H9 (cell line): Measurements from ENCODE around the gene SPECC1. TPM values are rescaled to one million over a fixed set of nuclear protein-coding genes. Genes with fewer than 3 reads are reported as not detected.

Source experiments
- DNase-seq: peaks from one replicate; pipeline ENCODE4 v3.0.0-alpha.2; 2017
- H2AFZ ChIP-seq: one replicate; pipeline ENCODE4 v1.6.1; 2013; ENCODE audit warnings: mild to moderate bottlenecking, low read length, control low read depth, moderate library complexity
- H2AK5ac ChIP-seq: 2 replicates; pipeline ENCODE4 v1.6.1; 2013; ENCODE audit warnings: low read length, control low read depth, mixed read lengths; ENCODE audit not compliant: insufficient read length
- H2BK120ac ChIP-seq: one replicate; pipeline ENCODE4 v1.6.1; 2013; ENCODE audit warnings: low read depth, mild to moderate bottlenecking, low read length, control low read depth, inconsistent platforms; ENCODE audit not compliant: poor library complexity, severe bottlenecking
- H2BK12ac ChIP-seq: 2 replicates; pipeline ENCODE4 v1.6.1; 2013; ENCODE audit warnings: low read length, control low read depth, mixed read lengths, low read depth; ENCODE audit not compliant: insufficient read length
- H2BK15ac ChIP-seq: 2 replicates; pipeline ENCODE4 v1.6.1; 2013; ENCODE audit warnings: low read depth, low read length, control low read depth
- H2BK20ac ChIP-seq: one replicate; pipeline ENCODE4 v1.6.1; 2013; ENCODE audit warnings: low read depth, mild to moderate bottlenecking, low read length, control low read depth, inconsistent platforms; ENCODE audit not compliant: poor library complexity, severe bottlenecking
- H2BK5ac ChIP-seq: 2 replicates; pipeline ENCODE4 v1.6.1; 2013; ENCODE audit warnings: low read length, control low read depth, mixed read lengths; ENCODE audit not compliant: insufficient read length
- H3K14ac ChIP-seq: 2 replicates; pipeline ENCODE4 v1.6.1; 2013; ENCODE audit warnings: low read length, control low read depth; ENCODE audit not compliant: insufficient read depth
- H3K18ac ChIP-seq: 2 replicates; pipeline ENCODE4 v1.6.1; 2013; ENCODE audit warnings: low read depth, mild to moderate bottlenecking, mixed read lengths, low read length, control low read depth; ENCODE audit not compliant: insufficient read length
- H3K23ac ChIP-seq: 2 replicates; pipeline ENCODE4 v1.6.1; 2013; ENCODE audit warnings: low read length, control low read depth, mixed read lengths, low read depth; ENCODE audit not compliant: insufficient read length
- H3K23me2 ChIP-seq: 2 replicates; pipeline ENCODE4 v1.6.1; 2013; ENCODE audit warnings: low read depth, mild to moderate bottlenecking, mixed read lengths, low read length, control low read depth; ENCODE audit not compliant: insufficient read length, poor library complexity, severe bottlenecking
- H3K27ac ChIP-seq: 2 replicates; pipeline ENCODE4 v1.5.1; 2013; ENCODE audit warnings: low read length, control low read depth, mixed read lengths, low read depth; ENCODE audit not compliant: insufficient read length
- H3K27me3 ChIP-seq: 2 replicates; pipeline ENCODE4 v1.6.1; 2013; ENCODE audit warnings: low read length, control low read depth, inconsistent platforms; ENCODE audit not compliant: insufficient read depth
- H3K4ac ChIP-seq: 2 replicates; pipeline ENCODE4 v1.6.1; 2013; ENCODE audit warnings: low read depth, mild to moderate bottlenecking, control low read depth, inconsistent platforms, low read length, moderate library complexity
- H3K4me1 ChIP-seq: 2 replicates; pipeline ENCODE4 v1.6.1; 2013; ENCODE audit warnings: low read length, control low read depth, inconsistent platforms; ENCODE audit not compliant: insufficient read depth
- H3K4me2 ChIP-seq: 2 replicates; pipeline ENCODE4 v1.6.1; 2013; ENCODE audit warnings: low read length, control low read depth, mixed read lengths; ENCODE audit not compliant: insufficient read length, insufficient read depth
- H3K56ac ChIP-seq: 2 replicates; pipeline ENCODE4 v1.6.1; 2013; ENCODE audit warnings: low read depth, mild to moderate bottlenecking, mixed read lengths, low read length, control low read depth; ENCODE audit not compliant: insufficient read length
- H3K79me1 ChIP-seq: 2 replicates; pipeline ENCODE4 v1.6.1; 2013; ENCODE audit warnings: low read depth, mild to moderate bottlenecking, moderate library complexity, low read length, control low read depth, inconsistent platforms; ENCODE audit not compliant: insufficient read depth, poor library complexity, severe bottlenecking
- H3K79me2 ChIP-seq: 2 replicates; pipeline ENCODE4 v1.6.1; 2013; ENCODE audit warnings: low read length, control low read depth, inconsistent platforms; ENCODE audit not compliant: insufficient read depth
- H3K9ac ChIP-seq: 2 replicates; pipeline ENCODE4 v1.6.1; 2013; ENCODE audit warnings: low read length, control low read depth, mixed read lengths; ENCODE audit not compliant: insufficient read length; ENCODE audit errors: extremely low read depth
- H3K9me3 ChIP-seq: one replicate; pipeline ENCODE4 v1.6.1; 2013; ENCODE audit warnings: low read depth, low read length, inconsistent platforms; ENCODE audit not compliant: control insufficient read depth
- H3T11ph ChIP-seq: one replicate; pipeline ENCODE4 v1.6.1; 2013; ENCODE audit warnings: mild to moderate bottlenecking, low read length, control low read depth, inconsistent platforms
- H4K20me1 ChIP-seq: one replicate; pipeline ENCODE4 v1.6.1; 2013; ENCODE audit not compliant: control insufficient read depth, insufficient read length, insufficient read depth
- H4K5ac ChIP-seq: 2 replicates; pipeline ENCODE4 v1.6.1; 2013; ENCODE audit warnings: low read depth, mild to moderate bottlenecking, mixed read lengths, low read length, control low read depth; ENCODE audit not compliant: insufficient read length
- H4K8ac ChIP-seq: replicated peaks from 2 replicates; pipeline ENCODE4 v1.6.1; 2013; ENCODE audit warnings: low read length, control low read depth, mixed read lengths, low read depth; ENCODE audit not compliant: insufficient read length
- H4K91ac ChIP-seq: 2 replicates; pipeline ENCODE4 v1.6.1; 2013; ENCODE audit warnings: low read depth, mild to moderate bottlenecking, moderate library complexity, mixed read lengths, low read length, control low read depth; ENCODE audit not compliant: insufficient read length
- H3K27ac Mint-ChIP-seq, 3 experiments: 2 replicates in 2 of 3; 3 replicates in 1 of 3; pipeline ENCODE4 v1.8.0; 2020 to 2021; ENCODE audit warnings: mixed read lengths in 3 of 3, mild to moderate bottlenecking in 1 of 3, moderate library complexity in 1 of 3
- H3K27me3 Mint-ChIP-seq: 2 replicates; pipeline ENCODE4 v1.8.0; 2021; ENCODE audit warnings: low read depth, mild to moderate bottlenecking, moderate library complexity, mixed read lengths
- H3K36me3 Mint-ChIP-seq, 3 experiments: 2 replicates in 2 of 3; 3 replicates in 1 of 3; pipeline ENCODE4 v1.8.0; 2020 to 2021; ENCODE audit warnings: low read depth in 3 of 3, mixed read lengths in 3 of 3; ENCODE audit not compliant: insufficient read depth in 1 of 3
- H3K4me1 Mint-ChIP-seq, 2 experiments: 2 replicates each; pipeline ENCODE4 v1.8.0; 2020; ENCODE audit warnings: mixed read lengths in 2 of 2
- H3K4me3 Mint-ChIP-seq, 2 experiments: 2 replicates in 1 of 2; 3 replicates in 1 of 2; pipeline ENCODE4 v1.8.0; 2020 to 2021; ENCODE audit warnings: mild to moderate bottlenecking in 2 of 2, mixed read lengths in 2 of 2, moderate library complexity in 1 of 2
- H3K9me3 Mint-ChIP-seq, 2 experiments: 2 replicates in 1 of 2; 3 replicates in 1 of 2; pipeline ENCODE4 v1.8.0; 2020; ENCODE audit warnings: mild to moderate bottlenecking in 2 of 2, mixed read lengths in 2 of 2, moderate library complexity in 1 of 2
- CTCF ChIP-seq: fragments of 200-600 bp; sonication (generic); conservative IDR thresholded peaks from 3 replicates; pipeline ENCODE4 v1.8.0; 2021; ENCODE audit warnings: antibody characterized with exemption, mild to moderate bottlenecking
- WGBS: extraction: QIAGEN DNeasy Blood & Tissue Kit; methylation state at CpG from one replicate; pipeline ENCODE4 v1.1.7; 2013; ENCODE audit warnings: missing lambda C conversion rate, low lambda C conversion rate, mixed read lengths; ENCODE audit not compliant: insufficient read length; ENCODE audit errors: extremely low coverage; 5-methylcytosine and 5-hydroxymethylcytosine counted together
- total RNA-seq: library from RNA; stranded (reverse); gene quantifications from 2 replicates; pipeline ENCODE4 v1.2.1, GENCODE V29; 2021

SPECC1 gene
- total RNA-seq, 1 experiment from 2014 or later = 65.7 TPM

GRCh38 chr17:20216853-20217252 is 207.7 kb downstream of the SPECC1 start:
- no peak overlapping the region for H3K56ac ChIP-seq
- Mint-ChIP-seq H3K27ac (peak overlapping the region; percentile 40 to 62 (median 46); a peak in 4 of 7 replicates), H3K9me3 (peaks cover 3 to 11% of the 10 kb centered on the region in 2 experiments; a peak in 3 of 5 replicates), H3K4me1 (peaks cover 51 to 54% of the 10 kb centered on the region in 2 experiments), H3K4me3 (peak overlapping the region in 1 of 2 experiments; percentile 19; a peak in 2 of 5 replicates), H3K36me3 (peaks cover 10 to 15% (median 11%) of the 10 kb centered on the region in 3 experiments), H3K27me3 (no peaks in the 10 kb centered on the region)
- no peak overlapping the region for H3K18ac ChIP-seq
- H3K4me1 ChIP-seq = no peaks in the 10 kb centered on the region; the same call in 1 of the 2 replicates
- no peak overlapping the region for H3K4me2 ChIP-seq
- no peak overlapping the region for H3T11ph ChIP-seq
- no peak overlapping the region for H2AK5ac ChIP-seq
- H4K91ac ChIP-seq = no peak overlapping the region
- no CpG with 5 or more reads among the region's 3 CpGs for WGBS
- H3K27ac ChIP-seq = no peak overlapping the region
- no peak for TF ChIP-seq CTCF
- H3K23me2 ChIP-seq = no peaks in the 10 kb centered on the region
- H3K9me3 ChIP-seq = peaks cover 4% of the 10 kb centered on the region
- no peak overlapping the region for H2BK120ac ChIP-seq
- no peak overlapping the region for H4K8ac ChIP-seq
- H4K5ac ChIP-seq = no peak overlapping the region
- no peaks in the 10 kb centered on the region; the same call in 1 of the 2 replicates for H3K79me2 ChIP-seq
- peaks cover 4% of the 10 kb centered on the region for H3K79me1 ChIP-seq
- DNase-seq = no peak
- H2BK12ac ChIP-seq = no peak overlapping the region
- H2AFZ ChIP-seq = no peak overlapping the region
- H3K23ac ChIP-seq = no peak overlapping the region
- no peak overlapping the region for H3K9ac ChIP-seq
- peak overlapping the region; percentile 22; the same call in 1 of the 2 replicates for H3K14ac ChIP-seq
- H2BK5ac ChIP-seq = no peak overlapping the region
- H2BK15ac ChIP-seq = no peak overlapping the region
- H4K20me1 ChIP-seq = peaks cover 2% of the 10 kb centered on the region
- no peak overlapping the region for H3K4ac ChIP-seq
- H3K27me3 ChIP-seq = no peaks in the 10 kb centered on the region
- H2BK20ac ChIP-seq = no peak overlapping the region
